BJ (cell line): ENCODE results near the gene PRX. TPM values are rescaled to one million over a fixed set of nuclear protein-coding genes. Genes with fewer than 3 reads are reported as not detected.

Experiments used
- CTCF ChIA-PET: fragments of 350-600 bp; formaldehyde crosslinking; extraction: SDS; loops from one replicate; lab custom pipeline; 2021; ENCODE audit warnings: antibody characterized with exemption, inconsistent platforms; lab: Yijun Ruan, JAX
- POLR2A ChIA-PET: fragments of 300-600 bp; sonication (Branson Sonifier 250); formaldehyde crosslinking; extraction: SDS; loops from one replicate; lab custom pipeline; 2021; ENCODE audit warnings: antibody characterized with exemption; lab: Charles Lee
- DNase-seq: peaks from one replicate; pipeline ENCODE4 v3.0.0-alpha.2; 2011; ENCODE audit warnings: low read depth
- H3K27me3 ChIP-seq: 2 replicates; pipeline ENCODE4 v1.6.0; 2011; ENCODE audit warnings: low read length; ENCODE audit not compliant: control insufficient read depth, insufficient read depth
- H3K36me3 ChIP-seq: 2 replicates; pipeline ENCODE4 v1.5.1; 2011; ENCODE audit warnings: low read length; ENCODE audit not compliant: control insufficient read depth, insufficient read depth
- H3K4me3 ChIP-seq: 2 replicates; pipeline ENCODE4 v1.5.1; 2011; ENCODE audit warnings: low read depth, mild to moderate bottlenecking, control low read depth, low read length
- polyA plus RNA-seq: library from polyadenylated mRNA; depleted of rRNA; stranded (reverse); fragments of >200 nt; gene quantifications from 2 replicates; pipeline ENCODE4 v1.2.3, GENCODE V29; 2011
- TF ChIP-seq, protein P1 (sequence below): IDR thresholded peaks from 2 replicates; pipeline ENCODE4 v1.5.1; 2011; ENCODE audit warnings: low read depth, mild to moderate bottlenecking, control low read depth, inconsistent platforms, low read length, moderate library complexity; ENCODE audit not compliant: insufficient read depth

PRX gene
- polyA plus RNA-seq, 1 experiment = 2.4 TPM

DNA sequence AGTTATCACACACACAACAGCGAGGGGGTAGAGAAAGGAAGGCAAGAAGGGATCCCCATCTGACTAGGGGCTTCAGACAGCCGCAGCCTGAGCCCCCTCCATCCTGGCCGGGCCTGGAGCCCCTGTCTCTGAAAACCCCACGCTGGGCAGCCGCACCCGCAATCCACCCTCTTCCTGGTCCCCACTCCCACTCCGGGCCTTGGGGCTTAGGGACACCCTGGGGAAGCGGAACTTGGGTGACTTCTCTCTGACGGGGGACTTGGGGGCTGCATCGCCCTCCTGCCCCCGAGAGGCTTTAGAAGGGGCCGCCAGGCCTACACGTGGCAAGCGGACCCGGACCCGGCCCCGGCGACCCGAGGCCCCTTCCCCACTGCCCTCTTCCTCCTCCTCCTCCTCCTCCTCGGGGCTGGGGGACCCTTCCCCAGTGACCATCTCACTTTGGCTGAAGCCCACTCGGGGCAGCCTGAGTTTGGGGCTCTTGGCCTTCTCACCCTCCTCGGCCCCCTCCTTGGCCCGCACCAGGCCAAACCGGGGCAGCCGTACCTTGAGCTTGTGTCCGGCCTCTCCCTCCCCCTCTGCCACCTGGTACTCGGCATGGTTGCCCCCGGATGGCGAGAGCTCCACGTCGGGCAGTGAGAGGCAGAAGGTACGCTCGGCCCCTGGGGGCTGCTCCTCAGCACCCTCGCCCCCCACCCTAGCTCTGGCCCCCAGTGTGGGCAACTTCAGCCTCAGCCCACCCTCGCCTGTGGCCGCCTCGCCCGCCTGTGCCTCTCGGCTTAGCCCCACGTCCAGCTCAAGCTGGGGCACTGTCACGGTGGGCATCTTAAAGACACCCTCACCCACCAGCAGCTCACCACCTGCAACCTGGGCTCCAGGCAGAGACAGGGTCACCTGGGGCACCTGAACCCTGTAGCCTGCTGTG is 19.0 kb downstream of the PRX start:
- Histone ChIP-seq H3K4me3 (no peak overlapping the region), H3K27me3 (peaks cover 1% of the 10 kb centered on the region; the same call in 1 of the 2 replicates), H3K36me3 (no peaks in the 10 kb centered on the region)
- POLR2A ChIA-PET = no interaction called here
- CTCF ChIA-PET = no interaction called here
- no peak for DNase-seq
- TF ChIP-seq, protein P1, sequence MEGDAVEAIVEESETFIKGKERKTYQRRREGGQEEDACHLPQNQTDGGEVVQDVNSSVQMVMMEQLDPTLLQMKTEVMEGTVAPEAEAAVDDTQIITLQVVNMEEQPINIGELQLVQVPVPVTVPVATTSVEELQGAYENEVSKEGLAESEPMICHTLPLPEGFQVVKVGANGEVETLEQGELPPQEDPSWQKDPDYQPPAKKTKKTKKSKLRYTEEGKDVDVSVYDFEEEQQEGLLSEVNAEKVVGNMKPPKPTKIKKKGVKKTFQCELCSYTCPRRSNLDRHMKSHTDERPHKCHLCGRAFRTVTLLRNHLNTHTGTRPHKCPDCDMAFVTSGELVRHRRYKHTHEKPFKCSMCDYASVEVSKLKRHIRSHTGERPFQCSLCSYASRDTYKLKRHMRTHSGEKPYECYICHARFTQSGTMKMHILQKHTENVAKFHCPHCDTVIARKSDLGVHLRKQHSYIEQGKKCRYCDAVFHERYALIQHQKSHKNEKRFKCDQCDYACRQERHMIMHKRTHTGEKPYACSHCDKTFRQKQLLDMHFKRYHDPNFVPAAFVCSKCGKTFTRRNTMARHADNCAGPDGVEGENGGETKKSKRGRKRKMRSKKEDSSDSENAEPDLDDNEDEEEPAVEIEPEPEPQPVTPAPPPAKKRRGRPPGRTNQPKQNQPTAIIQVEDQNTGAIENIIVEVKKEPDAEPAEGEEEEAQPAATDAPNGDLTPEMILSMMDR = no peak

DNA sequence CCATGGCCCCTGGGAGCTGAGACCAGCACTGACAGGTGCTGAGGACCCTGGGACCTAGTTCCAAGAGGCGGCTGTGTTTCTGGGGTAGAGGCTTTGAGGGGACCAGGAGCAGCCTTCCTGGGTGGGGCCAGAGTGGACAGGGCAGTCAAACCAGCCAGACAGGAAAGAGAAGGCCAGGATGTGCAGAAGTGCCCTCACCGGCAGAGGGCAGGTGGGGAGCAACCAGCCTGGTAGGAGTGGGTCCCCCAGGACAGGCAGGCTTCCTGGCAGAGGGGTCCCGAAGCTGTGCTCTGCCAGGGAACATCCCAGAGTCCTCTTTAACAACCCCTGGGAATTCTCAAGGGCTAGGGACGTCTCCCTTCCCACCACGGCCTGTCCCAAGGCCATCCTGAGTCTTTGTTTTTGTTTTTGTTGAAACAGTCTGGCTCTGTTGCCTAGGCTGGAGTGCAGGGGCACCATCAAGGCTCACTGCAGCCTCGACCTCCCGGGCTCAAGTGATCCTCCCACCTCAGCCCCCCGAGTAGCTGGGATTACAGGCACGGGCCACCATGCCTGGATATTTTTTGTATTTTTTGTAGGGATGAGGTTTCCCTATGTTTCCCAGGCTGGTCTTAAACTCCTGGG is 20.2 kb downstream of the PRX start:
- Histone ChIP-seq H3K4me3 (no peak overlapping the region), H3K36me3 (no peaks in the 10 kb centered on the region), H3K27me3 (peaks cover 1% of the 10 kb centered on the region; the same call in 1 of the 2 replicates)
- TF ChIP-seq, protein P1 = peak; percentile 37; the same call in 1 of the 2 replicates
- no peak for DNase-seq
- POLR2A ChIA-PET = no interaction called here
- CTCF ChIA-PET = no interaction called here

DNA sequence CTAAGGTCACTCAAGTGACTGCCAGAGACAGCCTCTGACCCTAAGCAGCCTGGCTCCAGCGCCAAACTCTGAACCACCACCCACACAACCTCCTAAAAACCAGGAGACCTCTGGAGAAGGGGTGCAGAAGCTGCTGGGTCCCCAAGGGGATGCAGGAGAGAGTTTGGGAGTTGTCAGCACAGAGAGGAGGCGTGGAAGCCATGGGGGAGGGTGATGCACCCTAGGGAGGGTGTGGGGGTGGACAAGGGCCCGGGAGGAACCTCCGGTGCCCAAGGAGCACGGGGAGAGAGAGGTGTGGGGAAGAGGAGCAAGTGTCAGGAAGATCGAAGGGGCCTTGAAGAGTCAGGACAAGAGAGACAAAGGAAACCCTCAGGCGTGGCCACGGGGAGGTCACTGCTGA is 21.1 kb downstream of the PRX start:
- ChIA-PET CTCF (no interaction called here), POLR2A (no interaction called here)
- no peaks in the 10 kb centered on the region for H3K36me3 ChIP-seq
- no peak for DNase-seq
- H3K27me3 ChIP-seq = peaks cover 1% of the 10 kb centered on the region; the same call in 1 of the 2 replicates
- H3K4me3 ChIP-seq = no peak overlapping the region
- TF ChIP-seq, protein P1 = no peak

DNA sequence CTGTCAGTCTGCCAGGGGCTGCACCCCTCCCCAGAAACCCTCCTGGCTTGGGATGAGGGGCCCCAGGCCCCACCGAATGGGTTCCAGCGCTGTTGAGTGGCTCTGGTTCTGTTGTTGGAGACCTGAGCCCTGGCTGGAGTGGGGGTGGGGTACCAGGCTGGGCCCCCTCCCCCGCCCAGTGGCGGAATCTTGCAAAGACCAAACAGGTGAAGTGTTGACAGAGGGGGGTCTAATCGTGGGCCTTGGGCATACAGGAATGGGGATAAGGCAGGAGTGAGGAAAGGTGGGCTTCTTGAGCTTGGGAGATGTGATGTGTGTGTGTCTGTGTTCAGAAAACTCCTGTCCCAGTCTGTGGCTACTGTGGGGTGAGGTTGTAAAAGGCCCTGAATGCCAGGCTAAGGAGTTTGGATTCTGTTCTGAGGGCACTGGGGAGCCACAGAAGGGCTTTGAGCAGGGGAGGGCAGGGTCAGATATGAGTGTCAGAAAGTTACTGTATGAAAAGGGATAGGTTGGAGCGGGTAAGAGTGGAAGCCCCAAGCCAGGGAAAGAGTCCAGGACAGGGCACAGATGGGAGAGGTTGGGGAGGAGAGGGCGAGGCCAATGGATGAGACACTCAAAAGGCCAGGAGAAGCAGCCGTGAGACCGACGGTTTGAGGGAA is 23.0 kb downstream of the PRX start, which contains the start of gene HIPK4:
TSS of gene HIPK4 (minus strand) at position 98 of the 659 bp plus-strand sequence. CDS start 279 bp downstream, outside the sequence.
- ChIA-PET CTCF (no interaction called here), POLR2A (no interaction called here)
- no peaks in the 10 kb centered on the region for H3K36me3 ChIP-seq
- H3K4me3 ChIP-seq = no peak within 1 kb of the TSS
- H3K27me3 ChIP-seq = no peaks in the 10 kb centered on the region
- TF ChIP-seq, protein P1 = no peak
- no peak for DNase-seq
